H1 (cell line): ENCODE results near the gene IQSEC3.

ENCODE experiments used
- CTCF ChIP-seq, 3 experiments: IDR thresholded peaks; 1 replicate in 2 of 3; 2 replicates in 1 of 3; pipeline versions ENCODE4 v1.5.1 to v1.6.1; 2011; ENCODE audit warnings: low read length in 3 of 3, mild to moderate bottlenecking in 3 of 3, inconsistent platforms in 2 of 3, low read depth in 1 of 3, moderate library complexity in 1 of 3; ENCODE audit not compliant: insufficient read depth in 1 of 3; ENCODE audit errors: control extremely low read depth in 1 of 3
- GTF2F1 ChIP-seq: IDR thresholded peaks from 2 replicates; pipeline ENCODE4 v1.6.1; 2012; ENCODE audit warnings: low read depth, low read length, improper control_type of control experiment, borderline replicate concordance
- JUND ChIP-seq: IDR thresholded peaks from 2 replicates; pipeline ENCODE4 v1.6.1; 2011; ENCODE audit warnings: mild to moderate bottlenecking, improper control_type of control experiment, low read length
- RXRA ChIP-seq: IDR thresholded peaks from 2 replicates; pipeline ENCODE4 v1.6.1; 2011; ENCODE audit warnings: low read depth, mild to moderate bottlenecking, low read length, moderate library complexity; ENCODE audit not compliant: insufficient read depth
- SIN3A ChIP-seq, 2 experiments: IDR thresholded peaks in 1 of 2; conservative IDR thresholded peaks in 1 of 2; 2 replicates each; pipeline ENCODE4 v1.6.1; 2011 to 2012; ENCODE audit warnings: low read length in 2 of 2, improper control_type of control experiment in 1 of 2, low read depth in 1 of 2, mild to moderate bottlenecking in 1 of 2

GRCh38 chr12:128079-128478 lies 61.5 kb downstream of the IQSEC3 start:
- TF ChIP-seq JUND: no peak
- no peak for TF ChIP-seq GTF2F1
- no peak for TF ChIP-seq SIN3A (conservative IDR thresholded peaks at IDR 0.05 in 1 of 2, IDR thresholded peaks at IDR 0.05 in 1 of 2; ENCODE audit: low read depth in 1 of 2, low read length in 2 of 2)
- no peak for TF ChIP-seq CTCF (IDR thresholded peaks at IDR 0.05; ENCODE audit: control extremely low read depth in 1 of 3, insufficient read depth in 1 of 3, low read depth in 1 of 3, low read length in 3 of 3)
- TF ChIP-seq RXRA: no peak
